Measurements from ENCODE around the gene ITPK1.
"Not testable (repeated sequence)": the region's sequence is repeated elsewhere in the genome, so short reads cannot be mapped to it uniquely, and the experiment has no call there.

Gene ITPK1

GRCh38 chr14:93115821-93116675 lies at the start of gene ITPK1:
TSS of gene ITPK1 (minus strand) at chr14:93115925. CDS start at chr14:93115163, 762 bp downstream.
- peak; percentile 87 for DNase-seq

- no peak for DNase-seq
These were observed 47.8 kb upstream of the ITPK1 start for GRCh38 chr14:93163564-93163963.

GRCh38 chr14:93161411-93161940 lies 45.8 kb upstream of the ITPK1 start:
- no peak for DNase-seq

GRCh38 chr14:93160353-93160801 lies 44.7 kb upstream of the ITPK1 start:
- no peak for DNase-seq

GRCh38 chr14:93159625-93160352 lies 44.1 kb upstream of the ITPK1 start:
- DNase-seq, result not testable (repeated sequence)

- DNase-seq, result not testable (repeated sequence)
These were observed 42.6 kb upstream of the ITPK1 start for GRCh38 chr14:93158349-93158748.

- no peak for DNase-seq
These were observed 41.1 kb upstream of the ITPK1 start for GRCh38 chr14:93156693-93157369.

- DNase-seq, result no peak
These were observed 39.9 kb upstream of the ITPK1 start for GRCh38 chr14:93155667-93156066.

GRCh38 chr14:93153121-93153520 lies 37.4 kb upstream of the ITPK1 start:
- no peak for DNase-seq

GRCh38 chr14:93150227-93151208 lies 34.8 kb upstream of the ITPK1 start:
- DNase-seq, result no peak

GRCh38 chr14:93148979-93149378 lies 33.3 kb upstream of the ITPK1 start:
- DNase-seq, result no peak

GRCh38 chr14:93146119-93146518 lies 30.4 kb upstream of the ITPK1 start:
- no peak for DNase-seq

- no peak for DNase-seq
These were observed 27.3 kb upstream of the ITPK1 start for GRCh38 chr14:93142854-93143652.

- DNase-seq, result no peak
These were observed 22.1 kb upstream of the ITPK1 start for GRCh38 chr14:93137864-93138263.

- DNase-seq, result not testable (repeated sequence)
These were observed 20.8 kb upstream of the ITPK1 start for GRCh38 chr14:93136508-93136907.

GRCh38 chr14:93136009-93136408 lies 20.3 kb upstream of the ITPK1 start:
- DNase-seq, result no peak

GRCh38 chr14:93135399-93135798 lies 19.7 kb upstream of the ITPK1 start:
- DNase-seq, result no peak

GRCh38 chr14:93133464-93133863 lies 17.7 kb upstream of the ITPK1 start:
- DNase-seq, result no peak

GRCh38 chr14:93132472-93133065 lies 16.8 kb upstream of the ITPK1 start:
- no peak for DNase-seq

- not testable (repeated sequence) for DNase-seq
These were observed 15.6 kb upstream of the ITPK1 start for GRCh38 chr14:93131257-93131820.
